GM18868 (cell line): ENCODE data around the gene NCOA3.
A peak's percentile ranks its signal among the peaks of the same experiment; 100 is the strongest.
"Not testable (repeated sequence)": the region's sequence is repeated elsewhere in the genome, so short reads cannot be mapped to it uniquely, and the experiment has no call there.

Experiments used
- ATAC-seq: cut with Tn5 transposase; IDR thresholded peaks from one replicate; pipeline ENCODE4 v1.9.1; 2021; ENCODE audit warnings: mild to moderate bottlenecking, moderate library complexity; ENCODE audit not compliant: unreplicated experiment

NCOA3 gene

GRCh38 chr20:47501482-47502270 is at the start of gene NCOA3:
Gene NCOA3 (plus strand): TSS chr20:47501887. CDS start chr20:47622248, 120,361 bp downstream.
- ATAC-seq, result peak; percentile 77

- ATAC-seq, result no peak
These were observed 48.9 kb upstream of the NCOA3 start for GRCh38 chr20:47452736-47453161.

- peak; percentile 90 for ATAC-seq
These were observed 48.4 kb upstream of the NCOA3 start for GRCh38 chr20:47453167-47453782.

- no peak for ATAC-seq
These were observed 47.2 kb upstream of the NCOA3 start for GRCh38 chr20:47454298-47455132.

DNA sequence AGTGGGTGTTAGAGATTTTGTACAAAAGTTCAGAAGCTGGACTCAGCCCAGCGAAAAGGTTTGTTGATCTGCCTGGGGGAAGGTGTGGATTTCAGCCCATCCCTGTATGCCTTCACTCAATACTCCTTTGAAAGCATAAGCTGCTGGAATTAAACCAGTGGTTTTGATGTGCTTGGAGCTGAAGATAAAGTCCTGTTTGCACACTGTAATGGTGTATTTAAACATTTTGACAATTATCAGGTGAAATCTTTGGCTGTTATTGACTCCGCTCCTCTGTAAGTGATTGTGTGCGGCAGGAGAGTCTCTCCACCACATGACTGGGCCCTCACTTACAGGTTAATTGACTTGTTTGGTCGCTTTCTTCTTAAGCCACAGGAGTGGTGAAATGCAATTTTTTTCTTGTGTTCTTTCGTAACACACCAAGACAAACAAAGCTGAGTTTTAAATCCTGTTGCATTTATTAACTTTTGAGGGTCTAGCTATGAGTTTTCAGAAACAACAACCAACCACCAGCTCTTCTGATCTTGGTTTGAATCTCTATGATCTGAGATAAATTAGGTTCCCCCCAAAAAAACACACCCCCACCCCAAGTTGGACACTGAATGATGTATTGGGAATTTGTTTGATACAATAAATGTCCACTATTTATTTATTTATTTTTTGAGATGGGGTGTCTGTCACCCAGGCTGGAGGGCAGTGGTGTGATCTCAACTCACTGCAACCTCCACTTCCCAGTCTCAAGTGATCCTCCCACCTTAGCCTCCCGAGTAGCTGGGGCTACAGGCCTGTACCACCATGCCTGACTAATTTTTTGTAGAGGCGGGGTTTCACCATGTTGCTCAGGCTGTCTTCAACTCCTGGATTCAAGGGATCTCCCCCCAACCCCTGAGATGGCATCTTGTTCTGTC is 46.3 kb upstream of the NCOA3 start:
- no peak for ATAC-seq

GRCh38 chr20:47456041-47456537 is 45.6 kb upstream of the NCOA3 start:
- no peak for ATAC-seq

DNA sequence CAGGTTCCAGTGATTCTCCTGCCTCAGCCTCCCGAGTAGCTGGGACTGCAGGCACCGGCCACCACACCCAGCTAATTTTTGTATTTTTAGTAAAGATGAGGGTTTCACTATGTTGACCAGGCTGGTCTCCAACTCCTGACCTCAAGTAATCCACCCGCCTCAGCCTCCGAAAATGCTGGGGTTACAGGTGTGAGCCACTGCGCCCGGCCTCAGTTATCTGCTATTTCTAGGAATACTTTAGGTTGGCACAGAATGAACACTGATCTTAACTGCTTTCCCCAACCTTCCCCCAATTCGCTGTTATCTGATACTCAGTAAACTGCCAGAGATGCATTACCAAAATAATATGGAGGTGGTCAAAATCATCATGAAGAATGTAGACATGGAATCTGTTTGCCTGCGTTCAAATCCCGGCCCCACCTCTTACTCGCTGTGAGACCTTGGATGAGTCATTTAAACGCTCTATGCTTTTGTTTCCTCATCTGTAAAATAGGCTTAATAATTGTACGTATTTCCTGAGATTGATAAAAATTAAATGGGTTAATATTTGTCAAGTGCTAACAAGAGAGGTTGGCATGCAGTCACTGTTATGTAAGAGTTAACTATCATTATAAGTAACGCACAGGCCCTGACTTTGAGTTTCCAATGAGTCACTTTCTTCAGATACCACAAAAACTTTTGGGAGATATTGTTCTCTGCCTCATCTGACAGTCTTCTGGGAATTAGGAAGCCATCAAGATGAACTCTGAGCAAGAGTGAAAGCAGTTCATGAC is 44.5 kb upstream of the NCOA3 start:
- ATAC-seq, result no peak

DNA sequence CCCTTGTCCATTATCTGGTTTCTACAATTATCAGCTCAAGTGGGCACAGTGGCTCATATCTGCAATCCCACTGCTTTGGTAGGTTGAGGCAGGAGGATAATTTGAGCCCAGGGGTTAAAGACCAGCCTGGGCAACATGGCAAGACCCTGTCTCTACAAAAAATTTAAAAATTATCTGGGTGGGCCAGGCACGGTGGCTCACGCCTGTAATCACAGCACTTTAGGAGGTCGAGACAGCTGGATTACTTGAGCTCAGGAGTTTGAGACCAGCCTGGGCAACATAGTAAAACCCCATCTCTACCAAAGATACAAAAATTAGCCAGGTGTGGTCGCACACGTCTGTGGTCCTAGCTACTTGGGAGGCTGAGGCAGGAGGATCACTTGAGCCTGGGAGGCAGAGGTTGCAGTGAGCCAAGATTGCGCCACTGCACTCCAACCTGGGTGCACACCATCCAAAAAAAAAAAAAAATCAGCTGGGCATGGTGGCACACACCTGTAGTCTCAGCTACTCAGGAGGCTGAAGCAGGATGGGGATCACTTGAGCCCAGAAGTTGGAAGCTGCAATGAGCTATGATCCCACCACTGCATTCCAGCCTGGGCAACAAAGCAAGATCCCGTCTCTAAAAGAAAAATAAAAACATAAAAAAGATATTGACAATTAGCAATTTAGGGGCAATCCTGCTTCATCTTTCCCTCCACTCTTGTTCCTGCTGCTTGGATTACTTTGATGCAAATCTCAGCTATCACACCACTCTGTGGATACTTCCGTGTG is 43.2 kb upstream of the NCOA3 start:
- not testable (repeated sequence) for ATAC-seq

GRCh38 chr20:47459344-47460073 is 42.2 kb upstream of the NCOA3 start:
- no peak for ATAC-seq

DNA sequence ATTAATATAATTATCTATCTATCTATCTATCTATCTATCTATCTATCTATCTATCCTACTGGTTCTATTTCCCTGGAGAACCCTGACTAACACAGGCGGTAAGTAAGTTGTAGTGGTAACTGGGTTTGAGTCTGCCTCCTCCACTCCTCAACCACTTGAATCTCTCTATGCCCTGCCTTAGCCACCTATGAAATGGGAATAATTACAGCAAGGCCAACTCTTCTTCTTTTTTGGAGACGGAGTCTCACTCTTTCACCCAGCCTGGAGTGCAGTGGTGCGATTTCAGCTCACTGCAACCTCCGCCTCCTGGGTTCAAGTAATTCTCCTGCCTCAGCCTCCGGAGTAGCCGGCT is 41.0 kb upstream of the NCOA3 start:
- not testable (repeated sequence) for ATAC-seq

- no peak for ATAC-seq
These were observed 40.5 kb upstream of the NCOA3 start for GRCh38 chr20:47461120-47461685.

- ATAC-seq, result not testable (repeated sequence)
These were observed 39.8 kb upstream of the NCOA3 start for GRCh38 chr20:47461906-47462305.

DNA sequence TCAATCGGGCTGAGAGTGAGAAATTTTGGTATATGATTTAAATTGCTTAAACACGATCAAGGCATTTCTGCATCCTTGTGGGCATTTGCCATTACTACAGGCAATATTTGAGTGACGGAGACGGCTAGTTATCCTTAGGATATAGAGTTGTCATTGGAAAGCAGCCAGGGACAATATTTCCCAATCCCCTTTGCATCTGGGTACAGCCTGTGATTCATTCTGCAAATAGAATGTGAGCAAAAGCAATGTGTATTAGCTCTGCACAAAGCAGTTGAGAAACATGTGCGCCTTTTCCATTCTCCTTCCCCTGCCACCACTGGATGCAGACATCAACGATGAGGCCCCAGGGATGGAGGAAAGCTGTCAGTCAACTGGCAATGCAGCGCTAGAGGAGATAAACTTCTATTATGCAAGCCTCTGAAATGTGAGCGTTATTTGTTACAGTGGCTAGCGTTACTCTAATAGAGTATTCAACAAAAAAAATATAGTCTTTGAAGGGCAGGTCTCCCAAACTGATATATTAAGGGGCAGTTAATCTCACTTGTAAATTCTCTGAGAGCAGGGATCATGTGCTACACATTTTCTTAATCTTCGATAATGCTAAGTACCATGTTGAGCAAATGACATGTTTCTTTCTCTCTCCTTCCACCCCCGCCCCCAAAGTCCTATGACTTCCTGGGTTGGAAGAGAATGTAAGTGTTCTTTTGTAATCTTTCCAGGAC is 37.1 kb upstream of the NCOA3 start:
- no peak for ATAC-seq

- ATAC-seq, result no peak
These were observed 36.2 kb upstream of the NCOA3 start for GRCh38 chr20:47465335-47466090.

DNA sequence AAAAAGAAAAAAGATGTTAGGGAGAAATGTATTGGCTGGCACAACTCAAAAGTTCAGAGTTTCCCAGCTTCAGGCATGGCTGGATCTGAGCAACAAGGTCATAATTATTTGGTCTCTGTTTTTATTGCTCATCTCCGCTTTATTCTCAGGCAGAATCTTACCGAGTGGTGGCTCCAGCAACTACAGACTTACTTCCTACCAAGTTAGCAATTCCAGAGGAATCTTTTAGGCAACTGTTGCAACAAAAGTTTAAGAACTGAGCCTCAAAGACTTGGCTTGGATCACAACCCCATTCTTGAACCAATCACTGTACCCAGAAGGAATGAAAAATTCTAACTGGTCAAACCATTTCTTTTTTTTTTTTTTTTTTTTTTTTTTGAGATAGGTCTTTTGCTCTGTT is 35.5 kb upstream of the NCOA3 start:
- no peak for ATAC-seq

DNA sequence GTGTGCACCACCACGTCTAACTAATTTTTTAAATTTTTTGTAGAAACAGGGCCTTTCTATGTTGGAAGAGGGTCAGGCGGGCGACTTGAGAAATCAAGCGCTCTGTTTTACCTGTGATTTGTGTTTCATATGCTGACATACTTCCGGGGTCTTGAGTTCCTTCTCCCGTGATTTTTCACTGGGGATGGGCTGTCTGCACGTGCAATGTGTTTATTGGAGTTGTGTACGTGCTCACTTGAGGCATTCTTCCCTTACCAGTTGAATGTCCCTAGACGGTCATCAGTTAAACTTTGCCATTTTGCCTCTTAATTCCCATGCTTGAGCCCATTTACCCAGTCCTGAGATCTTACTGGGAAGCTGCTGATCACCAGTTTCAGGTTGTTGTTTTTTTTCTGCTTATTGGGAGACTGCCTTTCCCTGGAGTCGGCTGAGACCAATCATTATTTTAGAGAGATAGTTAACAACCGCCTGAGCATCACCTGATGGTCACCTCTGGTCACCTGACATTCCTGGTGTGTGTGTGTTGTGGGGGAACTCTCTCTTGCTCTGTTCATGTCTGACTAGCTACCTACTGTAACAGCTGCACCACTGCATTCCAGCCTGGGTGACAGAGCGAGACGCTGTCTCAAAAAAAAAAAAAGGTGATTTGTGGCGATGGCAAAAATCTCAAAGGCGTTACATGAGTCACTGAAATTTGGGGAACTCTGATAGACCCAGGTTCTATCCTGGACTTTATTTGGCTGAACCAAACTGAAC is 34.8 kb upstream of the NCOA3 start:
- no peak for ATAC-seq
